HepG2 (cell line): Measurements from ENCODE around the gene CDT1. TPM values are rescaled to one million over a fixed set of nuclear protein-coding genes. Genes with fewer than 3 reads are reported as not detected.

Experiments
- AKAP8 ChIP-seq: sonication (generic); formaldehyde crosslinking; IDR thresholded peaks from 2 replicates; pipeline ENCODE4 v1.5.1; 2020; ENCODE audit warnings: mild to moderate bottlenecking, missing genetic modification reagents
- ARNT2 ChIP-seq: sonication (generic); formaldehyde crosslinking; IDR thresholded peaks from 2 replicates; pipeline ENCODE4 v1.8.0; 2022; ENCODE audit warnings: mild to moderate bottlenecking, low read depth, missing genetic modification reagents, moderate library complexity
- ATRX ChIP-seq: sonication (generic); formaldehyde crosslinking; IDR thresholded peaks from 2 replicates; pipeline ENCODE4 v1.4.0; 2020; ENCODE audit warnings: missing genetic modification reagents, borderline replicate concordance
- ESRRA ChIP-seq: sonication (generic); formaldehyde crosslinking; IDR thresholded peaks from 2 replicates; pipeline ENCODE4 v1.5.1; 2020; ENCODE audit warnings: mild to moderate bottlenecking, low read depth, missing genetic modification reagents
- FLYWCH1 ChIP-seq: sonication (generic); formaldehyde crosslinking; IDR thresholded peaks from 2 replicates; pipeline ENCODE4 v1.8.1; 2023; ENCODE audit warnings: mild to moderate bottlenecking, missing genetic modification reagents
- GATAD2A ChIP-seq: IDR thresholded peaks from 2 replicates; pipeline ENCODE4 v1.6.1; 2016
- KAT8 ChIP-seq: IDR thresholded peaks from 2 replicates; pipeline ENCODE4 v1.6.1; 2016; ENCODE audit warnings: missing genetic modification reagents, missing compliant biosample characterization
- KDM2A ChIP-seq: sonication (generic); formaldehyde crosslinking; IDR thresholded peaks from 2 replicates; pipeline ENCODE4 v1.4.0; 2020; ENCODE audit warnings: low read depth, missing genetic modification reagents, borderline replicate concordance
- NFATC3 ChIP-seq: sonication (generic); formaldehyde crosslinking; IDR thresholded peaks from 2 replicates; pipeline ENCODE4 v1.5.1; 2020; ENCODE audit warnings: mild to moderate bottlenecking, missing genetic modification reagents
- PAX8 ChIP-seq: sonication (generic); formaldehyde crosslinking; IDR thresholded peaks from 2 replicates; pipeline ENCODE4 v1.8.0; 2022; ENCODE audit warnings: mild to moderate bottlenecking, missing genetic modification reagents, borderline replicate concordance
- TCF7 ChIP-seq: sonication (generic); IDR thresholded peaks from 2 replicates; pipeline ENCODE4 v1.6.1; 2016; ENCODE audit warnings: antibody characterized with exemption, low read depth
- ZBTB1 ChIP-seq: sonication (generic); formaldehyde crosslinking; IDR thresholded peaks from 2 replicates; pipeline ENCODE4 v1.4.0; 2020; ENCODE audit warnings: missing genetic modification reagents, borderline replicate concordance
- ZNF615 ChIP-seq: sonication (generic); formaldehyde crosslinking; IDR thresholded peaks from 2 replicates; pipeline ENCODE4 v1.5.0; 2020; ENCODE audit warnings: mild to moderate bottlenecking, missing genetic modification reagents, borderline replicate concordance
- ZNF850 ChIP-seq: sonication (generic); formaldehyde crosslinking; conservative IDR thresholded peaks from 2 replicates; pipeline ENCODE4 v1.9.0; 2021; ENCODE audit warnings: mild to moderate bottlenecking, missing genetic modification reagents
- polyA plus RNA-seq, 8 experiments: library from polyadenylated mRNA; depleted of rRNA in 3 of 8; stranded (reverse) in 7 of 8; unstranded in 1 of 8; fragments of >200 nt; fragmentation: Illumina TruSeq in 4 of 8; extraction: Trizol in 4 of 8; gene quantifications; 2 replicates each; pipeline versions ENCODE4 v1.2.1 to v1.2.3, GENCODE V29; 2011 to 2016; ENCODE audit warnings: low read depth in 4 of 8, missing spikeins in 1 of 8, mixed read lengths in 1 of 8; ENCODE audit not compliant: insufficient read depth in 1 of 8
- total RNA-seq, 5 experiments: library from RNA; depleted of rRNA; stranded (reverse); fragments of >200 nt; fragmentation: Illumina TruSeq; extraction: Trizol; gene quantifications; 2 replicates each; pipeline ENCODE4 v1.2.3, GENCODE V29; 2016; ENCODE audit warnings: low read depth in 1 of 5
- TF ChIP-seq, protein P1 (sequence below): sonication (generic); formaldehyde crosslinking; IDR thresholded peaks from 2 replicates; pipeline ENCODE4 v1.4.0; 2020; ENCODE audit warnings: missing genetic modification reagents, borderline replicate concordance
- TF ChIP-seq, protein P2 (sequence below): conservative IDR thresholded peaks from 2 replicates; pipeline ENCODE4 v1.6.1; 2018; ENCODE audit warnings: missing genetic modification reagents
- TF ChIP-seq, protein P3 (sequence below): sonication (generic); formaldehyde crosslinking; IDR thresholded peaks from 2 replicates; pipeline ENCODE4 v1.4.0; 2020; ENCODE audit warnings: missing genetic modification reagents
- TF ChIP-seq, protein P4 (sequence below): IDR thresholded peaks from 2 replicates; pipeline ENCODE4 v1.6.1; 2016; ENCODE audit warnings: mild to moderate bottlenecking

Gene CDT1
- total and polyA plus RNA-seq, 2 of the 13 experiments (the other 11 are each of a cell fraction or from before 2014, with no cell fraction given) = 23.1 to 23.8 TPM

DNA sequence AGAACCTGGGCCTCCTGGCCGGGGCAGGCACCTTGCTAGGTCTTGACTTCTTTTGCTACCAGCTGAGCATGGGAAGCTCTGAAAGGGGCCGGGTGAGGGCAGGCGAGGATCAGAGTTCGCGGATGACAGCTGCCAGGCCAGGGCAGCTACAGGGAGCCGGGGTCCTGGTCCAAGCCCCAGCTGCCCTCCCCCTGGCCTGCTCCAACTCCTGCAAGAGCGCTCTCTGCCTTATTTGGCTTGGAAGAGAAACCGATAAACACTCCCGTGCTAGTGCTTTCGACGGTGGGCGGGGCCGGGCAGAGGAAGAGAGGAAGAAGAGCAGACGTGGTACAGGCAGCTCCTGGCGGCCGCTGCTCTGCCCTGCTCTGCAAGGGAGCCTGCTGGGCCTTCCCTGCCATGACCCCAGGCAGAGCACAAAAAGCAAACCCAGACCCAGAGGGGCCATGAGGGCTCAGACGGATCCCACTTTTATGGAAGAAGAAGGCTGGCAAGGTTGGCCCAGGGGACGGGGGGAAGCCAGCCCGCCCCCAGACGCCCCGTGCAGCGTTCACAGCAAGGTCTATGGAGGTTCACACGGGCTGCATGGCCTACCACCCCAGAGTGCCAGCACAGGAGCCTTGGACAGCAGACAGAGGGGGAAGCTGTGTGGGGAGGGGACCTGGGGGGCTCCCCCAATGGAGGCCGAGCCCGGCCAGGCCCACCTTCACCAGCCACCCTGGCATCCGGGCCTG, 44.2 kb upstream of the CDT1 start (continued):
- TF ChIP-seq FLYWCH1 (CRISPR knock-in tag) (no peak), PAX8 (CRISPR knock-in tag) (no peak), AKAP8 (CRISPR knock-in tag) (peak; percentile 86; the same call in 1 of the 2 replicates), ZNF615 (CRISPR knock-in tag) (no peak), KAT8 (CRISPR knock-in tag) (peak; percentile 76; the same call in 1 of the 2 replicates), ATRX (CRISPR knock-in tag) (no peak), ARNT2 (CRISPR knock-in tag) (peak; percentile 35; the same call in 1 of the 2 replicates), ESRRA (CRISPR knock-in tag) (peak; percentile 62), NFATC3 (CRISPR knock-in tag) (no peak), GATAD2A (no peak), KDM2A (peak; percentile 87), ZBTB1 (no peak), TCF7 (no peak), ZNF850 (CRISPR knock-in tag) (no peak)
- TF ChIP-seq, protein P1, sequence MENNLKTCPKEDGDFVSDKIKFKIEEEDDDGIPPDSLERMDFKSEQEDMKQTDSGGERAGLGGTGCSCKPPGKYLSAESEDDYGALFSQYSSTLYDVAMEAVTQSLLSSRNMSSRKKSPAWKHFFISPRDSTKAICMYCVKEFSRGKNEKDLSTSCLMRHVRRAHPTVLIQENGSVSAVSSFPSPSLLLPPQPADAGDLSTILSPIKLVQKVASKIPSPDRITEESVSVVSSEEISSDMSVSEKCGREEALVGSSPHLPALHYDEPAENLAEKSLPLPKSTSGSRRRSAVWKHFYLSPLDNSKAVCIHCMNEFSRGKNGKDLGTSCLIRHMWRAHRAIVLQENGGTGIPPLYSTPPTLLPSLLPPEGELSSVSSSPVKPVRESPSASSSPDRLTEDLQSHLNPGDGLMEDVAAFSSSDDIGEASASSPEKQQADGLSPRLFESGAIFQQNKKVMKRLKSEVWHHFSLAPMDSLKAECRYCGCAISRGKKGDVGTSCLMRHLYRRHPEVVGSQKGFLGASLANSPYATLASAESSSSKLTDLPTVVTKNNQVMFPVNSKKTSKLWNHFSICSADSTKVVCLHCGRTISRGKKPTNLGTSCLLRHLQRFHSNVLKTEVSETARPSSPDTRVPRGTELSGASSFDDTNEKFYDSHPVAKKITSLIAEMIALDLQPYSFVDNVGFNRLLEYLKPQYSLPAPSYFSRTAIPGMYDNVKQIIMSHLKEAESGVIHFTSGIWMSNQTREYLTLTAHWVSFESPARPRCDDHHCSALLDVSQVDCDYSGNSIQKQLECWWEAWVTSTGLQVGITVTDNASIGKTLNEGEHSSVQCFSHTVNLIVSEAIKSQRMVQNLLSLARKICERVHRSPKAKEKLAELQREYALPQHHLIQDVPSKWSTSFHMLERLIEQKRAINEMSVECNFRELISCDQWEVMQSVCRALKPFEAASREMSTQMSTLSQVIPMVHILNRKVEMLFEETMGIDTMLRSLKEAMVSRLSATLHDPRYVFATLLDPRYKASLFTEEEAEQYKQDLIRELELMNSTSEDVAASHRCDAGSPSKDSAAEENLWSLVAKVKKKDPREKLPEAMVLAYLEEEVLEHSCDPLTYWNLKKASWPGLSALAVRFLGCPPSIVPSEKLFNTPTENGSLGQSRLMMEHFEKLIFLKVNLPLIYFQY = 0 out of 2 replicates have a peak, but pooled peaks have one; percentile 29
- TF ChIP-seq, protein P2, sequence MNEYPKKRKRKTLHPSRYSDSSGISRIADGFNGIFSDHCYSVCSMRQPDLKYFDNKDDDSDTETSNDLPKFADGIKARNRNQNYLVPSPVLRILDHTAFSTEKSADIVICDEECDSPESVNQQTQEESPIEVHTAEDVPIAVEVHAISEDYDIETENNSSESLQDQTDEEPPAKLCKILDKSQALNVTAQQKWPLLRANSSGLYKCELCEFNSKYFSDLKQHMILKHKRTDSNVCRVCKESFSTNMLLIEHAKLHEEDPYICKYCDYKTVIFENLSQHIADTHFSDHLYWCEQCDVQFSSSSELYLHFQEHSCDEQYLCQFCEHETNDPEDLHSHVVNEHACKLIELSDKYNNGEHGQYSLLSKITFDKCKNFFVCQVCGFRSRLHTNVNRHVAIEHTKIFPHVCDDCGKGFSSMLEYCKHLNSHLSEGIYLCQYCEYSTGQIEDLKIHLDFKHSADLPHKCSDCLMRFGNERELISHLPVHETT = peak; percentile 32; the same call in 1 of the 2 replicates
- TF ChIP-seq, protein P3, sequence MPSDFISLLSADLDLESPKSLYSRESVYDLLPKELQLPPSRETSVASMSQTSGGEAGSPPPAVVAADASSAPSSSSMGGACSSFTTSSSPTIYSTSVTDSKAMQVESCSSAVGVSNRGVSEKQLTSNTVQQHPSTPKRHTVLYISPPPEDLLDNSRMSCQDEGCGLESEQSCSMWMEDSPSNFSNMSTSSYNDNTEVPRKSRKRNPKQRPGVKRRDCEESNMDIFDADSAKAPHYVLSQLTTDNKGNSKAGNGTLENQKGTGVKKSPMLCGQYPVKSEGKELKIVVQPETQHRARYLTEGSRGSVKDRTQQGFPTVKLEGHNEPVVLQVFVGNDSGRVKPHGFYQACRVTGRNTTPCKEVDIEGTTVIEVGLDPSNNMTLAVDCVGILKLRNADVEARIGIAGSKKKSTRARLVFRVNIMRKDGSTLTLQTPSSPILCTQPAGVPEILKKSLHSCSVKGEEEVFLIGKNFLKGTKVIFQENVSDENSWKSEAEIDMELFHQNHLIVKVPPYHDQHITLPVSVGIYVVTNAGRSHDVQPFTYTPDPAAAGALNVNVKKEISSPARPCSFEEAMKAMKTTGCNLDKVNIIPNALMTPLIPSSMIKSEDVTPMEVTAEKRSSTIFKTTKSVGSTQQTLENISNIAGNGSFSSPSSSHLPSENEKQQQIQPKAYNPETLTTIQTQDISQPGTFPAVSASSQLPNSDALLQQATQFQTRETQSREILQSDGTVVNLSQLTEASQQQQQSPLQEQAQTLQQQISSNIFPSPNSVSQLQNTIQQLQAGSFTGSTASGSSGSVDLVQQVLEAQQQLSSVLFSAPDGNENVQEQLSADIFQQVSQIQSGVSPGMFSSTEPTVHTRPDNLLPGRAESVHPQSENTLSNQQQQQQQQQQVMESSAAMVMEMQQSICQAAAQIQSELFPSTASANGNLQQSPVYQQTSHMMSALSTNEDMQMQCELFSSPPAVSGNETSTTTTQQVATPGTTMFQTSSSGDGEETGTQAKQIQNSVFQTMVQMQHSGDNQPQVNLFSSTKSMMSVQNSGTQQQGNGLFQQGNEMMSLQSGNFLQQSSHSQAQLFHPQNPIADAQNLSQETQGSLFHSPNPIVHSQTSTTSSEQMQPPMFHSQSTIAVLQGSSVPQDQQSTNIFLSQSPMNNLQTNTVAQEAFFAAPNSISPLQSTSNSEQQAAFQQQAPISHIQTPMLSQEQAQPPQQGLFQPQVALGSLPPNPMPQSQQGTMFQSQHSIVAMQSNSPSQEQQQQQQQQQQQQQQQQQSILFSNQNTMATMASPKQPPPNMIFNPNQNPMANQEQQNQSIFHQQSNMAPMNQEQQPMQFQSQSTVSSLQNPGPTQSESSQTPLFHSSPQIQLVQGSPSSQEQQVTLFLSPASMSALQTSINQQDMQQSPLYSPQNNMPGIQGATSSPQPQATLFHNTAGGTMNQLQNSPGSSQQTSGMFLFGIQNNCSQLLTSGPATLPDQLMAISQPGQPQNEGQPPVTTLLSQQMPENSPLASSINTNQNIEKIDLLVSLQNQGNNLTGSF (CRISPR knock-in tag) = no peak
- TF ChIP-seq, protein P4, sequence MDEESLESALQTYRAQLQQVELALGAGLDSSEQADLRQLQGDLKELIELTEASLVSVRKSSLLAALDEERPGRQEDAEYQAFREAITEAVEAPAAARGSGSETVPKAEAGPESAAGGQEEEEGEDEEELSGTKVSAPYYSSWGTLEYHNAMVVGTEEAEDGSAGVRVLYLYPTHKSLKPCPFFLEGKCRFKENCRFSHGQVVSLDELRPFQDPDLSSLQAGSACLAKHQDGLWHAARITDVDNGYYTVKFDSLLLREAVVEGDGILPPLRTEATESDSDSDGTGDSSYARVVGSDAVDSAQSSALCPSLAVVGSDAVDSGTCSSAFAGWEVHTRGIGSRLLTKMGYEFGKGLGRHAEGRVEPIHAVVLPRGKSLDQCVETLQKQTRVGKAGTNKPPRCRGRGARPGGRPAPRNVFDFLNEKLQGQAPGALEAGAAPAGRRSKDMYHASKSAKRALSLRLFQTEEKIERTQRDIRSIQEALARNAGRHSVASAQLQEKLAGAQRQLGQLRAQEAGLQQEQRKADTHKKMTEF = peak; percentile 89
